ENCODE data around the gene ANXA5.

GRCh38 chr4:121651597-121651996 lies 45.2 kb downstream of the ANXA5 start:
- TF ChIP-seq CTCF (tag by site-specific recombination; IDR thresholded peaks at IDR 0.05) = no peak
- TF ChIP-seq SCRT1 (tag by site-specific recombination; IDR thresholded peaks at IDR 0.05; ENCODE audit: borderline replicate concordance) = no peak
- TF ChIP-seq, protein P1, sequence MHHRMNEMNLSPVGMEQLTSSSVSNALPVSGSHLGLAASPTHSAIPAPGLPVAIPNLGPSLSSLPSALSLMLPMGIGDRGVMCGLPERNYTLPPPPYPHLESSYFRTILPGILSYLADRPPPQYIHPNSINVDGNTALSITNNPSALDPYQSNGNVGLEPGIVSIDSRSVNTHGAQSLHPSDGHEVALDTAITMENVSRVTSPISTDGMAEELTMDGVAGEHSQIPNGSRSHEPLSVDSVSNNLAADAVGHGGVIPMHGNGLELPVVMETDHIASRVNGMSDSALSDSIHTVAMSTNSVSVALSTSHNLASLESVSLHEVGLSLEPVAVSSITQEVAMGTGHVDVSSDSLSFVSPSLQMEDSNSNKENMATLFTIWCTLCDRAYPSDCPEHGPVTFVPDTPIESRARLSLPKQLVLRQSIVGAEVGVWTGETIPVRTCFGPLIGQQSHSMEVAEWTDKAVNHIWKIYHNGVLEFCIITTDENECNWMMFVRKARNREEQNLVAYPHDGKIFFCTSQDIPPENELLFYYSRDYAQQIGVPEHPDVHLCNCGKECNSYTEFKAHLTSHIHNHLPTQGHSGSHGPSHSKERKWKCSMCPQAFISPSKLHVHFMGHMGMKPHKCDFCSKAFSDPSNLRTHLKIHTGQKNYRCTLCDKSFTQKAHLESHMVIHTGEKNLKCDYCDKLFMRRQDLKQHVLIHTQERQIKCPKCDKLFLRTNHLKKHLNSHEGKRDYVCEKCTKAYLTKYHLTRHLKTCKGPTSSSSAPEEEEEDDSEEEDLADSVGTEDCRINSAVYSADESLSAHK (tag by site-specific recombination; IDR thresholded peaks at IDR 0.05) = no peak

Data from HEK293 (cell line).